ENCODE data around the gene WSB2. TPM values are rescaled to one million over a fixed set of nuclear protein-coding genes. Genes with fewer than 3 reads are reported as not detected.
A peak's percentile ranks its signal among the peaks of the same experiment; 100 is the strongest.

The WSB2 gene
- total RNA-seq, 1 donor from 2014 or later = 89.1 TPM

GRCh38 chr12:118061873-118062843 lies 1.2 kb upstream of the WSB2 start:
- DNase-seq (peak; percentile 71), ATAC-seq (peak; percentile 46)
- Histone ChIP-seq H3K4me3 (peak overlapping the region; percentile 62), H3K9me3 (no peaks in the 10 kb centered on the region), H3K36me3 (no peaks in the 10 kb centered on the region), H3K4me1 (peaks cover 37% of the 10 kb centered on the region), H3K27ac (peak overlapping the region; percentile 92), H3K27me3 (no peaks in the 10 kb centered on the region)
- TF ChIP-seq CTCF (IDR thresholded peaks at IDR 0.05) = no peak
- intact Hi-C loops (cut with DNase I) = no loop called here

GRCh38 chr12:118060301-118061010 lies 523 bp downstream of the WSB2 start:
- intact Hi-C loops (cut with DNase I) = no loop called here
- peaks cover 49% of the 10 kb centered on the region for H3K4me1 ChIP-seq
- peak overlapping the region; percentile 97 for H3K27ac ChIP-seq
- no peaks in the 10 kb centered on the region for H3K36me3 ChIP-seq
- ATAC-seq = peak; percentile 68
- no peak for TF ChIP-seq CTCF (IDR thresholded peaks at IDR 0.05)
- DNase-seq = peak; percentile 86
- H3K9me3 ChIP-seq = no peaks in the 10 kb centered on the region
- H3K27me3 ChIP-seq = no peaks in the 10 kb centered on the region
- peak overlapping the region; percentile 87 for H3K4me3 ChIP-seq

GRCh38 chr12:118059341-118060191 lies 1.4 kb downstream of the WSB2 start:
- no peaks in the 10 kb centered on the region for H3K27me3 ChIP-seq
- no peaks in the 10 kb centered on the region for H3K36me3 ChIP-seq
- ATAC-seq = no peak
- TF ChIP-seq CTCF (IDR thresholded peaks at IDR 0.05) = no peak
- H3K4me1 ChIP-seq = peaks cover 52% of the 10 kb centered on the region
- intact Hi-C loops (cut with DNase I) = no loop called here
- H3K9me3 ChIP-seq = no peaks in the 10 kb centered on the region
- DNase-seq = no peak
- H3K4me3 ChIP-seq = peak overlapping the region; percentile 87
- peak overlapping the region; percentile 97 for H3K27ac ChIP-seq

- Histone ChIP-seq H3K27ac (peak overlapping the region; percentile 97), H3K36me3 (no peaks in the 10 kb centered on the region), H3K9me3 (no peaks in the 10 kb centered on the region), H3K4me1 (peaks cover 51% of the 10 kb centered on the region), H3K27me3 (no peaks in the 10 kb centered on the region), H3K4me3 (no peak overlapping the region)
- TF ChIP-seq CTCF (IDR thresholded peaks at IDR 0.05) = no peak
- no peak for DNase-seq
- intact Hi-C loops (cut with DNase I) = no loop called here
- ATAC-seq = no peak
Observed at GRCh38 chr12:118058881-118059280, 2.1 kb downstream of the WSB2 start.

GRCh38 chr12:118058227-118058626 lies 2.8 kb downstream of the WSB2 start:
- no peak overlapping the region for H3K27ac ChIP-seq
- H3K4me3 ChIP-seq = no peak overlapping the region
- ATAC-seq = no peak
- intact Hi-C loops (cut with DNase I) = no loop called here
- no peak for TF ChIP-seq CTCF (IDR thresholded peaks at IDR 0.05)
- H3K36me3 ChIP-seq = no peaks in the 10 kb centered on the region
- peaks cover 51% of the 10 kb centered on the region for H3K4me1 ChIP-seq
- DNase-seq = no peak
- no peaks in the 10 kb centered on the region for H3K9me3 ChIP-seq
- no peaks in the 10 kb centered on the region for H3K27me3 ChIP-seq
